ENCODE results near the gene POM121L2.

POM121L2 gene

DNA sequence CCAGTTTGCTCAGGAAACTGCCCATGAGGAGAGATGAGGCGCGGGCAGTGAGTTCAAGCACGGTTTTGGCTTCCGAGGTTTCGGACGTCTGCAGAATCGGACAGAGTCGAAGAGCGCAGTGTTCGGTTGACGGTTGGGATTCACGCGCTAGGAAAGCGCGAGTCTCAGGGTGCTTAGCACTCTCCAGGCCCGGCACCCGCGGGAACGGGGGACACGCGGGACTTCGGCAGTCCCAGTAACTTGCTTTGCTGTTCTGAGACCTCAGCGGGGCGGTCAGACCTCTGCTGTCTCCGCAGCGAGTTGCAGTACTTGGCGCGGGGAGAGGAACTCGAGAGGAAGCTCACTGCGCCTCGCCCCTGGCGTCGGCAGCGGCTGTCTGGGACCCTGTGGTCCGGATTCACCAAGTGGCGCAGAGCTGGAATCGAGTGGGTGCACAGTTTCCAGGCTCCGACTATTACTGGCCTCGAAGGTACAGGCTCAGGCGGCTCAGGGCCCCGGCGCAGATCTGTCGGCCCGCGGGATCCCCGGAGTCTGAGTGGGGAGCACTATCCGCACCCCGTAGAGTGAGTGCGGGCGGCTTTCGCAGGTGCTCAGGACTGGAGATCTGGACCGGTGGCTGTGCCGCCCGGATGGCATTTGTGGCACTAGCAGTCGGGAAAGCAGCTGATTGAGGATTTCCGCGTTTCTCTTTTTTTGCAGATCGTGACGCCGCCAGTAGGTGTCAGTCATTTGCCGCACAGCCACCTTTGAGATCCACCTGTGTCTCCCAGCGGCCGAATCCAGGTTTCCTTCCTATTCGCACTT is at the start of gene POM121L2:
TSS of gene POM121L2 (minus strand) at position 128 of the 804 bp plus-strand sequence. CDS start at position 25, 103 bp downstream.
- peak within 1 kb of the TSS; percentile 55 to 58 for H3K4me3 ChIP-seq (replicated peaks in 1 of 2; ENCODE audit: low read depth in 2 of 2, low read length in 2 of 2)
- peak; percentile 53 to 63 for DNase-seq (ENCODE audit: low read depth in 2 of 2)
- TF ChIP-seq, protein P1, sequence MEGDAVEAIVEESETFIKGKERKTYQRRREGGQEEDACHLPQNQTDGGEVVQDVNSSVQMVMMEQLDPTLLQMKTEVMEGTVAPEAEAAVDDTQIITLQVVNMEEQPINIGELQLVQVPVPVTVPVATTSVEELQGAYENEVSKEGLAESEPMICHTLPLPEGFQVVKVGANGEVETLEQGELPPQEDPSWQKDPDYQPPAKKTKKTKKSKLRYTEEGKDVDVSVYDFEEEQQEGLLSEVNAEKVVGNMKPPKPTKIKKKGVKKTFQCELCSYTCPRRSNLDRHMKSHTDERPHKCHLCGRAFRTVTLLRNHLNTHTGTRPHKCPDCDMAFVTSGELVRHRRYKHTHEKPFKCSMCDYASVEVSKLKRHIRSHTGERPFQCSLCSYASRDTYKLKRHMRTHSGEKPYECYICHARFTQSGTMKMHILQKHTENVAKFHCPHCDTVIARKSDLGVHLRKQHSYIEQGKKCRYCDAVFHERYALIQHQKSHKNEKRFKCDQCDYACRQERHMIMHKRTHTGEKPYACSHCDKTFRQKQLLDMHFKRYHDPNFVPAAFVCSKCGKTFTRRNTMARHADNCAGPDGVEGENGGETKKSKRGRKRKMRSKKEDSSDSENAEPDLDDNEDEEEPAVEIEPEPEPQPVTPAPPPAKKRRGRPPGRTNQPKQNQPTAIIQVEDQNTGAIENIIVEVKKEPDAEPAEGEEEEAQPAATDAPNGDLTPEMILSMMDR (IDR thresholded peaks at IDR 0.05; ENCODE audit: low read depth, low read length) = peak; percentile 64

DNA sequence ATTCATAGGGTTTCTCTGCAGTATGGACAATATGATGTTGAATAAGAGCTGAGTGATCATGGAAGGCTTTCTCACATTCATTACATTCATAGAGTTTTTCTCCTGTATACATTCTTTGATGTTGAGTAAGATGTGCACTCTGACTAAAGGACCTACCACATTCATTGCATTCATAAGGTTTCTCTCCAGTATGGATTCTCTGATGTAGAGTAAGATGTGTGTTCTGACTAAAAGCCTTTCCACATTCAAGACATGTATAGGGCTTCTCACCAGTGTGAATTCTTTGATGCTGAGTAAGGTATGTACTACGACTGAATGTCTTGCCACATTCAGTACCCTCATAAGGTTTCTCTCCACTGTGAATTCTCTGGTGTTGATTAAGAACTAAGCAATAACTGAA is 47.2 kb upstream of the POM121L2 start:
- no peak overlapping the region for H3K4me3 ChIP-seq (replicated peaks in 1 of 2; ENCODE audit: low read depth in 2 of 2, low read length in 2 of 2)
- TF ChIP-seq, protein P1 (IDR thresholded peaks at IDR 0.05; ENCODE audit: low read depth, low read length) = no peak
- DNase-seq (ENCODE audit: low read depth in 2 of 2) = no peak

DNA sequence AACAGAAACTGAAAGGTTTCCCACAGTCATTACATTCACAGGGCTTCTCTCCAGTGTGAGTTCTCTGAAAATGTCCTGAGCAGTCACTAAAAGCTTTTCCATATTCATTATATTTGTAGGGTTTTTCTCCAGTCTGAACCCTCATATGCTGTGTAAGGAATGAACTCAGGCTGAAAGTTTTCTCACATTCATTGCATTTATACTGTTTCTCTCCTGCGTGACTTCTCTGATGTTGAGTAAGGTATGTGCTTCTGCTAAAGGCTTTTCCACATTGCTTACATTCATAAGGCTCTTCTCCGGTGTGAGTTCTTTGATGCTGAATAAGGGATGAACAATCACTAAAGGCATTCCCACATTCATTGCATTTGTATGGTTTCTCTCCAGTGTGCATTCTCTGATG is 46.7 kb upstream of the POM121L2 start:
- TF ChIP-seq, protein P1 (IDR thresholded peaks at IDR 0.05; ENCODE audit: low read depth, low read length) = no peak
- no peak overlapping the region for H3K4me3 ChIP-seq (replicated peaks in 1 of 2; ENCODE audit: low read depth in 2 of 2, low read length in 2 of 2)
- DNase-seq (ENCODE audit: low read depth in 2 of 2) = no peak

DNA sequence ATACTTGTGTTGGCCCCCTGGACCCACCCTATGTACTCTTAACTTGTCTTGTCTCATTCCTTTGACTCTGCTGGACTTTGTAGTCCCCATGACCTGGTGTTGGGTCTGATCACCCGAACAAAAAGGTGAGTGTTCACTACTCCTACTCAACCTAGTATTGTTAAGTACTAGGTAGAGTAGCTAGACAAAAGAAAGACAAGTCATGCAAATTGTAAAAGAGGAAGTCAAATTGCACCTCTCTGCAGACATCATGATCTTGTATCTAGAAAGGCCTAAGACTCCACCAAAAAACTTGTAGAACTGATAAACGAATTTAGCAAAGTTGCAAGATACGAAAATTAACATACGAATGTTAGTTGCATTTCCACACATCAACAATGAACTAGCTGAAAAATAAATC is 40.8 kb upstream of the POM121L2 start:
- TF ChIP-seq, protein P1 (IDR thresholded peaks at IDR 0.05; ENCODE audit: low read depth, low read length) = no peak
- H3K4me3 ChIP-seq (replicated peaks in 1 of 2; ENCODE audit: low read depth in 2 of 2, low read length in 2 of 2) = no peak overlapping the region
- DNase-seq (ENCODE audit: low read depth in 2 of 2) = no peak

DNA sequence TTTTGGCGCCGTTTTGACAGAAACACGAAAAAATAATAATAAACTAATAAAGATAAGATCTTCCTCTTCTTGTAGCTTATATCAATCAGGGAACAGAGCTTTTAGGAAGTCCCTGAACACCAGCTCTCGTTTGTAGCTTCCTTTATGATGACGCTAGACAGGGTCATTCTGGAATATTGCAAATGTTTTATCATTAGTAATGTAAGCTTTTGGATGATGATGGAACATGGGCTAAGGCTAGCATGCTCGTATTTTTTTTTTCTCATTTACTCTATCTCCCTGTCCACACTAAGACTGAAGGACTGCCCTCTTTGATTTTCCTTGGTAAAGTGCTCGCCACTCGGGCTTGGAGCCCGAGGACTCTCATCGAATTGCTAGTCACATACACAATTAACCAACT is 22.1 kb upstream of the POM121L2 start:
- no peak overlapping the region for H3K4me3 ChIP-seq (replicated peaks in 1 of 2; ENCODE audit: low read depth in 2 of 2, low read length in 2 of 2)
- TF ChIP-seq, protein P1 (IDR thresholded peaks at IDR 0.05; ENCODE audit: low read depth, low read length) = no peak
- no peak for DNase-seq (ENCODE audit: low read depth in 2 of 2)

DNA sequence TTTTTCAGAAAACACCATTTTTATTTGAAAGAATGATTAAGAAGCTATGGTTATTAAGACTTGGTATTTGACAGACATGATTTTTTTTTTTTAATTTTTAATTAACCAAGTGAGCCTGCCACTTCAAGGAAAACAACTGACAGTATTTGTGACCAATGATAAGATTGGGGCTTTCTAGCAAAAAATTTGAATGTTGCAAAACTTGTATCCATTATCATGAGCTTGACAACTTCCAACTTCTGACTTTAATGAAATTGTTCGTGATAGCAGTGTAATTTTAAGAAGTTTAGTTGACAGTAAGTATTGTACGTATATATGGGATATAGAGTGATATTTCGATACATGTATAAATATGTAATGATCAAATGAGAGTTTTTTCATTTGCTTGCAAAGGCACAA is 21.6 kb upstream of the POM121L2 start:
- TF ChIP-seq, protein P1 (IDR thresholded peaks at IDR 0.05; ENCODE audit: low read depth, low read length) = no peak
- peak overlapping the region in 1 of 2 donors; percentile 62 for H3K4me3 ChIP-seq (replicated peaks in 1 of 2; ENCODE audit: low read depth in 2 of 2, low read length in 2 of 2)
- no peak for DNase-seq (ENCODE audit: low read depth in 2 of 2)

Measured in cardiac fibroblast (primary cell).